HCT116 (cell line): ENCODE measurements around the gene KANSL1. TPM values are rescaled to one million over a fixed set of nuclear protein-coding genes. Genes with fewer than 3 reads are reported as not detected.

Experiments
- ATAC-seq: fragments of 200-7000 bp; cut with Tn5 transposase; 2 replicates; pipeline ENCODE4 v1.9.1; 2020; ENCODE audit warnings: mild to moderate bottlenecking, moderate library complexity
- BruUV-seq: library from RNA; stranded (reverse); fragments of 400-500 nt; replicated peaks from 2 replicates; lab custom pipeline; 2021; lab: Mats Ljungman, UMichigan
- CTCF ChIA-PET: fragments of 300-600 bp; sonication (Branson Sonifier 250); formaldehyde crosslinking; loops from one replicate; lab custom pipeline; 2021; ENCODE audit warnings: antibody characterized with exemption; lab: Charles Lee
- POLR2A ChIA-PET: fragments of 300-600, 350-600 bp; sonication (Branson Sonifier 250); formaldehyde crosslinking; loops from one replicate; lab custom pipeline; 2021; ENCODE audit warnings: antibody characterized with exemption; lab: Charles Lee
- RAD21 ChIA-PET, 2 experiments: fragments of 300-600 bp; sonication (Branson Sonifier 250); formaldehyde crosslinking; loops; one replicate each; lab custom pipeline; 2023; ENCODE audit warnings: low total read pairs in 2 of 2; ENCODE audit not compliant: uncharacterized antibody in 2 of 2, unreplicated experiment in 2 of 2, low non-redundant PET in 1 of 2; lab: Charles Lee
- DNase-seq: peaks from one replicate; pipeline ENCODE4 v3.0.0-alpha.2; 2010; ENCODE audit warnings: low read depth, low spot score
- H2AFZ ChIP-seq: fragments of 200-600 bp; shearing (Covaris generic), sonication (generic); 2 replicates; pipeline ENCODE4 v1.6.1; 2017; ENCODE audit warnings: low read depth, mixed run types, mixed read lengths, antibody characterized with exemption, low read length; ENCODE audit not compliant: poor library complexity, severe bottlenecking
- H3K27ac ChIP-seq: 2 replicates; pipeline ENCODE4 v1.5.1; 2012; ENCODE audit warnings: low read depth, low read length
- H3K27me3 ChIP-seq: fragments of 200-600 bp; sonication (generic); 2 replicates; pipeline ENCODE4 v1.6.1; 2016; ENCODE audit warnings: mixed run types, low read length, mixed read lengths; ENCODE audit not compliant: insufficient read depth
- H3K36me3 ChIP-seq, 2 experiments: fragments of 200-500 bp in 1 of 2; fragments of 200-600 bp in 1 of 2; sonication (Bioruptor generic) in 1 of 2; sonication (generic) in 1 of 2; 2 replicates each; pipeline versions ENCODE4 v1.5.1 to v1.6.1; 2014 to 2016; ENCODE audit warnings: low read length in 2 of 2, inconsistent platforms in 1 of 2, mixed read lengths in 1 of 2, mixed run types in 1 of 2; ENCODE audit not compliant: insufficient read depth in 2 of 2, control insufficient read depth in 1 of 2
- H3K4me1 ChIP-seq, 2 experiments: fragments of 200-600 bp in 1 of 2; sonication (generic) in 1 of 2; 2 replicates each; pipeline versions ENCODE4 v1.5.1 to v1.6.1; 2012 to 2017; ENCODE audit warnings: low read length in 2 of 2, inconsistent platforms in 1 of 2, mild to moderate bottlenecking in 1 of 2, mixed read lengths in 1 of 2, mixed run types in 1 of 2, moderate library complexity in 1 of 2; ENCODE audit not compliant: insufficient read depth in 2 of 2, control insufficient read depth in 1 of 2
- H3K4me2 ChIP-seq: fragments of 200-600 bp; sonication (generic); 2 replicates; pipeline ENCODE4 v1.6.1; 2017; ENCODE audit warnings: mixed run types, low read length, mixed read lengths
- H3K4me3 ChIP-seq, 2 experiments: fragments of 200-600 bp in 1 of 2; sonication (generic) in 1 of 2; replicated peaks in 1 of 2; 2 replicates each; pipeline ENCODE4 v1.5.1; 2011 to 2016; ENCODE audit warnings: low read length in 2 of 2, control low read depth in 1 of 2, low read depth in 1 of 2, mild to moderate bottlenecking in 1 of 2, mixed read lengths in 1 of 2, mixed run types in 1 of 2
- H3K79me2 ChIP-seq: fragments of 200-600 bp; sonication (generic); 2 replicates; pipeline ENCODE4 v1.6.1; 2017; ENCODE audit warnings: mild to moderate bottlenecking, mixed run types, low read length, moderate library complexity, mixed read lengths; ENCODE audit not compliant: insufficient read depth
- H3K9ac ChIP-seq: fragments of 200-600 bp; sonication (generic); 2 replicates; pipeline ENCODE4 v1.6.1; 2016; ENCODE audit warnings: low read length, mixed read lengths
- H3K9me2 ChIP-seq: fragments of 200-600 bp; sonication (generic), shearing (Covaris generic); 2 replicates; pipeline ENCODE4 v1.6.1; 2017; ENCODE audit warnings: mixed run types, mild to moderate bottlenecking, moderate library complexity; ENCODE audit not compliant: insufficient read depth
- H3K9me3 ChIP-seq, 2 experiments: fragments of 200-500 bp in 1 of 2; fragments of 200-600 bp in 1 of 2; sonication (Bioruptor generic) in 1 of 2; sonication (generic) in 1 of 2; 2 replicates each; pipeline ENCODE4 v1.6.1; 2014 to 2017; ENCODE audit warnings: low read length in 2 of 2, mixed read lengths in 2 of 2, inconsistent platforms in 1 of 2, low read depth in 1 of 2, mild to moderate bottlenecking in 1 of 2, mixed run types in 1 of 2, moderate library complexity in 1 of 2; ENCODE audit not compliant: control insufficient read depth in 1 of 2, insufficient read depth in 1 of 2
- H4K20me1 ChIP-seq: fragments of 200-600 bp; sonication (generic), shearing (Covaris generic); 2 replicates; pipeline ENCODE4 v1.6.1; 2017; ENCODE audit warnings: mixed run types, mild to moderate bottlenecking, moderate library complexity; ENCODE audit not compliant: insufficient read depth
- ATF3 ChIP-seq: IDR thresholded peaks from 2 replicates; pipeline ENCODE4 v1.6.1; 2012
- CEBPB ChIP-seq: IDR thresholded peaks from 2 replicates; pipeline ENCODE4 v1.6.1; 2012; ENCODE audit warnings: low read depth
- CTCF ChIP-seq, 3 experiments: fragments of 200-600 bp in 1 of 3; sonication (generic) in 1 of 3; IDR thresholded peaks in 2 of 3; conservative IDR thresholded peaks in 1 of 3; 2 replicates each; pipeline ENCODE4 v1.5.1; 2012 to 2017; ENCODE audit warnings: low read depth in 2 of 3, low read length in 2 of 3, antibody characterized with exemption in 1 of 3, borderline replicate concordance in 1 of 3, control low read depth in 1 of 3, mild to moderate bottlenecking in 1 of 3, mixed read lengths in 1 of 3, mixed run types in 1 of 3, moderate library complexity in 1 of 3; ENCODE audit not compliant: insufficient read depth in 1 of 3
- EGR1 ChIP-seq: IDR thresholded peaks from 2 replicates; pipeline ENCODE4 v1.6.1; 2012; ENCODE audit warnings: low read depth
- ELF1 ChIP-seq: IDR thresholded peaks from 2 replicates; pipeline ENCODE4 v1.6.1; 2012; ENCODE audit warnings: low read depth, borderline replicate concordance
- EZH2 ChIP-seq: fragments of 200-600 bp; sonication (generic); IDR thresholded peaks from 2 replicates; pipeline ENCODE4 v1.6.1; 2017; ENCODE audit warnings: antibody characterized with exemption, mixed run types
- EZH2phosphoT487 ChIP-seq: fragments of 200-600 bp; IDR thresholded peaks from 2 replicates; pipeline ENCODE4 v1.6.1; 2018; ENCODE audit warnings: antibody characterized with exemption, borderline replicate concordance
- JUND ChIP-seq: IDR thresholded peaks from 2 replicates; pipeline ENCODE4 v1.6.1; 2012
- MAX ChIP-seq: IDR thresholded peaks from 2 replicates; pipeline ENCODE4 v1.6.1; 2012
- POLR2A ChIP-seq: IDR thresholded peaks from 2 replicates; pipeline ENCODE4 v1.7.0; 2011; ENCODE audit warnings: borderline replicate concordance; ENCODE audit not compliant: insufficient read depth, insufficient read length; ENCODE audit errors: extremely low read depth
- POLR2AphosphoS5 ChIP-seq: IDR thresholded peaks from 2 replicates; pipeline ENCODE4 v1.6.1; 2011; ENCODE audit warnings: mild to moderate bottlenecking, low read depth, low read length, moderate library complexity
- REST ChIP-seq: IDR thresholded peaks from 2 replicates; pipeline ENCODE4 v1.6.1; 2012; ENCODE audit warnings: low read depth
- SIN3A ChIP-seq: IDR thresholded peaks from 2 replicates; pipeline ENCODE4 v1.6.1; 2012; ENCODE audit warnings: low read depth
- SP1 ChIP-seq: IDR thresholded peaks from 2 replicates; pipeline ENCODE4 v1.6.1; 2012; ENCODE audit warnings: low read depth
- SRF ChIP-seq: IDR thresholded peaks from 2 replicates; pipeline ENCODE4 v1.6.1; 2012; ENCODE audit warnings: low read depth
- TCF7L2 ChIP-seq: IDR thresholded peaks from 2 replicates; pipeline ENCODE4 v1.7.0; 2011; ENCODE audit warnings: borderline replicate concordance, inconsistent platforms; ENCODE audit not compliant: insufficient read depth, insufficient read length; ENCODE audit errors: extremely low read depth
- YY1 ChIP-seq: IDR thresholded peaks from 2 replicates; pipeline ENCODE4 v1.6.1; 2011; ENCODE audit warnings: low read length, low read depth, moderate library complexity, mild to moderate bottlenecking; ENCODE audit not compliant: insufficient replicate concordance; ENCODE audit errors: extremely low read depth
- ZBTB33 ChIP-seq: IDR thresholded peaks from 2 replicates; pipeline ENCODE4 v1.6.1; 2011; ENCODE audit warnings: mild to moderate bottlenecking, low read length, moderate library complexity; ENCODE audit not compliant: insufficient replicate concordance; ENCODE audit errors: extremely low read depth
- ZFX ChIP-seq: fragments of 450-650 bp; IDR thresholded peaks from 2 replicates; pipeline ENCODE4 v1.6.1; 2017
- intact Hi-C: fragments of 100-400 bp; cut with micrococcal nuclease; formaldehyde crosslinking; loops from 2 replicates; pipeline ENCODE4 v1.10.0; 2022
- total RNA-seq: library from RNA; stranded (reverse); gene quantifications from one replicate; pipeline ENCODE4 v1.2.1, GENCODE V29; 2021; ENCODE audit not compliant: unreplicated experiment

KANSL1 gene
- total RNA-seq, 1 experiment from 2014 or later = 77.5 TPM

GRCh38 chr17:46043606-46044005, 149.6 kb downstream of the KANSL1 start (continued):
- TF ChIP-seq YY1 (no peak), EGR1 (no peak), TCF7L2 (no peak), ZFX (no peak), ELF1 (no peak)

- BruUV-seq = no TSS peak
- Histone ChIP-seq H3K4me2 (no peak overlapping the region), H3K36me3 (peaks cover 40 to 57% of the 10 kb centered on the region in 2 experiments), H3K9me2 (no peaks in the 10 kb centered on the region), H3K79me2 (peaks cover 31% of the 10 kb centered on the region; the same call in 1 of the 2 replicates), H4K20me1 (peaks cover 11% of the 10 kb centered on the region; the same call in 1 of the 2 replicates), H3K9me3 (no peaks in the 10 kb centered on the region), H3K27me3 (no peaks in the 10 kb centered on the region), H3K4me3 (no peak overlapping the region), H3K9ac (no peak overlapping the region), H2AFZ (no peak overlapping the region), H3K27ac (no peak overlapping the region), H3K4me1 (peaks cover 0 to 9% of the 10 kb centered on the region in 2 experiments; a peak in 2 of 4 replicates)
- RAD21 ChIA-PET = no interaction called here
- no peak for TF ChIP-seq REST
- no peak for TF ChIP-seq CTCF (IDR thresholded peaks at IDR 0.05 in 2 of 3, conservative IDR thresholded peaks at IDR 0.05 in 1 of 3; ENCODE audit: borderline replicate concordance in 1 of 3, insufficient read depth in 1 of 3, low read depth in 2 of 3, low read length in 2 of 3)
- TF ChIP-seq ELF1 = no peak
- no peak for TF ChIP-seq JUND
- TF ChIP-seq SP1 = no peak
- TF ChIP-seq CEBPB = no peak
- no peak for TF ChIP-seq EZH2phosphoT487
- no peak for TF ChIP-seq EZH2
- no peak for TF ChIP-seq POLR2AphosphoS5
- no peak for TF ChIP-seq SIN3A
- no peak for TF ChIP-seq ZFX
- no peak for TF ChIP-seq MAX
- no peak for TF ChIP-seq ZBTB33
- TF ChIP-seq SRF = no peak
- TF ChIP-seq POLR2A = no peak
- no peak for TF ChIP-seq ATF3
- POLR2A ChIA-PET = no interaction called here
- DNase-seq (no peak), ATAC-seq (no peak)
- intact Hi-C loops = no loop called here
- CTCF ChIA-PET = no interaction called here
Observed at GRCh38 chr17:46042925-46043324, 150.3 kb downstream of the KANSL1 start.
